Stimulated activated CD4-positive, alpha-beta T cell treated with anti-CD3 and anti-CD28 coated beads, Interleukin-12 subunit alpha, Interleukin-12 subunit beta, amount 100 ng/mL, for 24 hours (primary cell): ENCODE measurements around the gene ADAM12.

Experiments
- DNase-seq, 2 experiments: peaks; one replicate each; pipeline ENCODE4 v3.0.0-alpha.2; 2020; ENCODE audit warnings: low read depth in 2 of 2

Gene ADAM12

DNA sequence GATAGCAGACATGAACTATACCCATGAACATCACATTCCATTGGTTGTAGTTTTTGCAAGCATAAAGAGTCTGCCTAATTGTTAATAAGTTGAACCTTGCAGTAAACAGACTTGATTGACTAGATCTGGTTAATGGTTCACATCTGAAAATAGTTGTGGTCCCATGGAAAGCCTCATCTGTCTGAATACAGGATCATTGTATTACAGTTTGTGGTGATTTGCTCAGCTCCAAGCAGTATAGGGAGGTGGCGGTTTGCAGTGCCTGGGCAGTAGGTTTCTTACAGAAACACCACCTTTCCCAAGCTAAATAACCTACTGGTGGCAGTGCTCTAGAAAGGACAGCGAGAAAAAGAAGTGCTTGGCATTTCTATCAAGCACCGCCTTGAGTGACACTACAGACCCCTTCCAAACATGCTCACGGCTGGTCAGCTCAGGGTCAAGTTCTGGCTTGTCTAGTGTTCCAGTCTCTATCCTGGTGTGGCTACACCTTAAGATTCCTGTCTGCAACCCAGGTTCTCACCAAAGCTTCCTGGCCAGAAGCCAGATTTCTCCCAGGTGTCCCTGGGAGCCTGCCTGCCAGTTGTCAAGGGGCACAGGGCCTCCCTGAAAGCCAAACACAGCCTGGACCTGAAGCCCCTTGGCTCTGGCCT lies 372.0 kb downstream of the ADAM12 start:
- DNase-seq: no peak

DNA sequence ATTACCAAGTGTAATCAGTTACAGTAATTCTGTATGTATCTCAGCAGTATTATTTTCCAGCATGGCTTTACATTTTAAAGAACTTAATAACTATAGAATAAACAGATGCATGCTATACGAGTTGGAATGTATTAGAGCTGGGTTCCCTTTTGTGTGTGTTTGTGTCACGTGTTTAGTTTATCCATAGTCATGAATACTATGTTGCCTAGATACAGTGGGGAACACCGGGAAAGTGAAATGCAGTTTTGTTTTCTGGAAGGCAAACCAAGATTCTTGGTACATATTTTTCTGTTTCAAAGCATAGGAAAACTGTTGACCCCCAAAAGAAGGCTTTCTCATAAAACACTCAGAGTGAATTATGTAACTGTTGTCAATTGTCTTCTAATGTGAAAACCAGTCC lies 372.9 kb downstream of the ADAM12 start:
- no peak for DNase-seq

DNA sequence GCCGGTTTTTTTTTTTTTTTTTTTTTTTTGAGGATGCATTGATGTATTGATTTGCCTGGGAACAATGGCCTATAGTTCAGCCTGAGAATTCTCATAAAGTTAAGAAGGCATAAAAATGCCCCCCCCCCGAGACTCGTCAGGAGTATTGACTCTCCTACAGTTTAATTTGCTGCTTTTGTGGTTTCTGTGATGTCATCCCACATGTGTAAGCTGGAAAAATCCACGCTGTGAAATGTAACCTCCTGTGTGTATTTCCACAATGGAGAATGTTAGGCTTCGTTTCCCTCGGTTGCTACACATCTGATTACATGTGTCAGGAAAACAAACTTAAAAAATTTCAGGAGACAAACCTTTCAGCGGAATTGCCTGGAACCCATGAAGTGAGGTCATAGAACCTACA lies 374.0 kb downstream of the ADAM12 start:
- no peak for DNase-seq

DNA sequence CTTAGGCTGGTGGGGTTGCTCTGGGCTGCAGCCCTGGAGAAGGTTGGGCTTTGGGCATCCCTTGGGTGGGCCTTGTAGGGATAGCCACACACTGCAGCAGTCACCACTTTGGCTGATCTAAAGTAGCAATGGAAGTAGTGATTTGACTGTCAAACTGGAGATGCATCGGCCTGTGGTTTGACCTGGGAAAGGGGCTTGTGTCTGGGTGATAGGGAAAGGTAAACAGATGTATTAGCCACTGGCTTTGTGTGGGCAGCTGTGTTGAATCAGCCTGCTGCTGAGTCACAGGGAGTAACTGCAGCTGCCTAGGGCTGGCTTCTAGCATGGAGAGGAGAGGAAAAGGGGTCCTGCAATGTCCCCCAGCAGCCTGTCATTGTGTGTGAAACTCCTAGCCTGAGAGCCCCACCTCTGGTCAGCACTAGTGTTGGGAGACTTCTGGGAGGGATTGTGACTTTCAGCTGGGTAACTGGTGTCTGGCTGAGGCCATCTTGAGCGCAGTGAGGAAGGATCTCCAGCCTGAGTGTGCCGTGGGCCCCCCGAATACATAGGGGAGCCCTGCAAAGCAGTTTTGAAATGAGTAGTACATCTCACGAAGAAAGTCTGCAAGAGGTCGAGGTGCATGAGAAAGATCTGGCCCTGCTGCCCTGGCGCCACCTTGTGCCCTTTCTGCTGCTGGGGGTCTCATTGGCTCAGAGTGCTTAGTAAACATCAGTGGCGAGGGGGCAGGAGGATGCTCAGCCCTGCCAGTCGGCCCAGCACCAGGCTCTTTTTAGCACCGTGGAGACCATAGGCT lies 374.6 kb downstream of the ADAM12 start:
- DNase-seq: no peak

DNA sequence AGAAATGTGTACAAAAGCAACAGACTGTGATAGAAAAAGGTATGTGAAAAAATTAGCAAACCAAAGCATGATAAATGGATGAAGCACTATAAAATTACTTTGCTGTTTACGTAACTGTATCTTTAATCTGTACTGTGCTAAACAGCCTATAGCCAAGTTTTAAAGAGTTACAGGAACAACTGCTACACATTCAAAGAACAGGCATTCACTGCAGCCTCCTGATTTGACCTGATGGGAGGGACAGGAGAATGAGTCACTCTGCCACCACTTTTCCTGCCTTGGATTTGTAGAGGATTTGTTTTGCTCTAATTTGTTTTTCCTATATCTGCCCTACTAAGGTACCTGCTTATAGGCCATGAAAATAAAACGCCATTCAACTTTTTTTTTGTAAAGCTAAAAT lies 375.8 kb downstream of the ADAM12 start:
- DNase-seq: no peak

DNA sequence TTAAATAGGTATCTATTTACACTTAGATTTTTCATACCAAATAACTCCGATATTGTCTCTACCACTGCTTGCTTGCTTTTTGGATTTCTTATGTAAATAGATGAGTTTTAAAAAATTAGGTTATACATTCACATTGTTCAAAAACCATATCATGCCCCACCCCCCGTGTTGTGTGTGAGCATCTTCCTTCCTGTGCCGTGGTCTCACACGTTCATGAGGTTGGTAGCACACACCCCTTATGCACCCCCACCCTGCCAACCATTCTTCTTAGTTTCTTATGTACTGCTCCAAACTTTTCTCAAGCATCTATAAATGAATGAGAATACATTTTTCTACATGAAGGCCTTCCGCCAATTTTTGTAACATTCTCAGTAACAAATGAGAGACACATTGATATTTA lies 376.3 kb downstream of the ADAM12 start:
- no peak for DNase-seq

DNA sequence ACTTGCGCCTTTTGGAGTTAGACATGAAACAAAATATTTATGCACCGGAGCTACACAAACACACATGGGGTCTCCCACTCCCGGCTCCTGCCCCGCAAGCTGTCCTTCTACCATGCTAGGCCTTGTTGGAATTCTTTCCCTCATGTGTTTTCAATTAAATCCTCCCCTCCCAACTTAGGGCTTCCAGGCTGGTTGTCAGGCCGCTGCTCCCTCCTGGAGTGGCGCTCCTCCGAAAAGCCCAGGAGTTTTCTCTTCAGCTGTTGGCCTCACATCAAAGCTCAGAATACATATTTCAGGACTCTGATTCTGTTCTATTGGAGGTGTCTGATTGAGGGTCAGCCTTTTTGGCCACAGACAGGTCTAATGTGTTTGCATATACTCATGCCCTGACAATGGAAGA lies 378.6 kb downstream of the ADAM12 start:
- no peak for DNase-seq

DNA sequence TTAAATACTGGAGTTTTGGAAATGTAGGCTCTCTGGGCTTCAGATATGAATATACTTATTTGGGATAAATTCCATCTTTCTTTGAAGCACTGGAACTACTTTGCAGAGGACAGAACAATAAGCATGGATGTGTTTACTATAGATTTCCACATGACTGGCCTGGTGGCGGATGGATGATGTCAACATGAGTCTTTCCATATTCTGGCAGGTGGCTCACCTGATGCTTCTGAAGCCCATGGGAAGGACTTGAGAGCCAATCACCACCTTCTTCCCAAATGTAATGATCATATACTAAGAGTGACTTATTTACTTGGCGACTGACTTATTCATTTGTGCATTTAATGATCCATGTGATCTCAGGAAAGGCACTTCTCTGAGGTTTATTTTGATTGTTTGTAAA lies 381.4 kb downstream of the ADAM12 start:
- no peak for DNase-seq

DNA sequence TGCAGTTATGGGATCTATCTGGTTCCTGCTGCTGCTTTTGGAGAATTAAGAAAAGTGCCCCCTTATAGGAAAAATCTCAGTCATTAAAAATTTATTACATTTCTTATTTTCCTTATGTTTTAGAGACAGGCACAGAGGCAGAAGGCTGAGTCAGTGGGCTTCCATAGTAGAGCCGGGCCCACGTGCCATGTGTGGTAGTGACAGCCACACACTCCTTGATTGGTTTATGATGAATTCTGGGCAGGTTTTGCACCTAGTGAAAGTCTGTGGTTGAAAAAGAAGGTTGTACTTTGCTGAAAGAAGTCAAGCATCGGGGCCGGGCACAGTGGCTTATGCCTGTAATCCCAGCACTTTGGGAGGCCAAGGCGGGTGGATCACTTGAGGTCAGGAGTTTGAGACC lies 382.0 kb downstream of the ADAM12 start:
- DNase-seq: no peak

DNA sequence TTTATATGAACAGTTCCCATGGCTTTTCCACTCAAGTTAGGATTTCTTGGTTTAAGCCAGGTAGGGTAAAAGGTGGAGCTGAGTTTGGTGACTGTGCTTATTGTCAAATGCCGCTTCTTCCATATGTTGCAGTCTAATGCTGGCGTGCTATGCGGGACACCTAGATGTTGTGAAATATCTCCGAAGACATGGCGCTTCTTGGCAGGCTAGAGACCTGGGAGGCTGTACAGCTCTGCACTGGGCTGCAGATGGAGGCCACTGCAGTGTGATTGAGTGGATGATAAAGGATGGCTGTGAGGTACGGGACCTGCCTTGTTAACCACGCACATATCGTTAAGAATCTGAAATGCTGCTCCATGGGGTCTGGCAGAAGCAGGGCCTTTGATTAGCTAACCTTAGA lies 383.5 kb downstream of the ADAM12 start:
- no peak for DNase-seq

DNA sequence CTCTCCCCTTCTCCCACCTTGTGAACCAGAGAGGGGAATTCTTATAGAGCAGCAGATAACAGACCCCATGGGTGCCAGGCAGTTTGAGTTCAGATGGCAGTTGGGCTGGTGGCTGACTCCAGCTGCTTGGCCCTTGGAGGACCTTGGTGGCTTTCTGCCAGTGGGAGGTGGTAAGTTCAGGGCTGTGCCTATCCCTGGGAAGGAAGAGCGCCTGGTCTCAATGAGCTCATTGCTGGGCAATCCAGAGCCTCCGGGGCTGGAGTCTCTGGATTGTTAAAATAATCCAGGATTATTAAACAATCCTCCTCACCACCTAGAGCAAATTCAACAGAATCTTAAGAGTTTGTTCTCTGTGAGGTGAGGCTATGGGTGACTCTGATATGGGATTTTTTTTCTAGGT lies 386.7 kb downstream of the ADAM12 start:
- DNase-seq: no peak

DNA sequence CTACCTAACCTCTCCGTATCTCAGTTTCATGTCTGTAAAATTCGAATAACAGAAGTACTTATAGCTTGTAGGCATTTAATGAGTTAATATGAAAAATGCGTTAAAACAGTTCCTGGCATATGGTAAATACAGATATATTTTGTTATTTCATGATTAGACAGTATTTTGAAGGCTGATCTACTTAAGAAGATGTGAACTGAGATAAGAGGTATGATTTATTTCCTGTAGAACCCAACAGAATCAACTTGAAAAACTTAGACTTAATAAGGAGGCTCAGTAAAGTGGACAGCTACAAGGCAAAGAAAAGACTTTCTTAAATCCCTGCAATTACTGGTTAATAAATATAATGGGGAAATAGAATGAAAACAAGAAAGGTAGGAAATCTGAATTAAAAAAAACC lies 388.6 kb downstream of the ADAM12 start:
- DNase-seq: no peak

DNA sequence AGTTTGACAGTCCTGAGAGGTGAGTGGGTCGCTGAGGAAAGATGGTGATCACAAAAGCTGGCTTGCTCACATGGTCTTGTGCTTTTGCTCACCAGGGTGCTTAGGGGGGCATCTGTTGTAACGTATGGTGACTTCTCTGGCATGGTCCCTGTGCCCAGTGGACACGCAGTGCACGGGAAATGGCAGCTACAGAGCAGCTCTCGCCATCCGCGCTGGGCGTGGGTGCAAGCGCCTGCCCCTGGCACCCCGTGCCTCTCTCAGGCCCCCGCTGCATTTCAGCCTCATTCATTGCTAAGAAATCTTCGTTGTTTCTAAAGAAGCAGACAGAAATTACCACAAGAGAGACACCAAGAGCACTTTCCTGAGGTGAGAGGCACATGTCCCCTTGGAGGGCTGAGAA lies 390.7 kb downstream of the ADAM12 start:
- no peak for DNase-seq

DNA sequence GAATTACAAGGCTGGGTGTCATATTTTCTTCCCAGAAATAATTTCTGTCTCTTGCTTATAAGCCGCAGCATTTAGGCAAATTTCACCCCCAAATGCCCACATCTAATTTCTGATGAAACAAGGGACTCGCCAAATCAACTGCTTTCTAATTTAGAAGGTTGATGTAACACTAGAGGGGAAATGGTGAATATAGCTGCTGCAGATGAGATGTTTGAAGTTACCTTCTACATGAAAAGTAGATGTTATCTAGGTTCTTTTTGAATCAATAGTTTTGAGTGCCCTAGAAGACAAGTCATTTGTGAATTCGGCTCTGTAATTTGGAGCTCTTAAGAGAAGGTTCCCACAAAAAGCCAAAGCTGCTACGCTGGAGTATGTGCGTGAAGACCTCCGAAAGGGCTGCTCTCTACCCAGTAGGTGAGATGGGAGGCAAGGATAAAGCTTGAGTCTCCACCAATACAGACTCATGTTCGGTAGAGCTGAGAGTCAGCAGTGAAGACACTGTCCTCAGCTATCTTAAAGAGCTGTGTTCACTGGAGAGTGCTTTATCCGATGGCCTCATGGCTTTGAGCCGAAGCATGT lies 392.5 kb downstream of the ADAM12 start:
- no peak for DNase-seq

DNA sequence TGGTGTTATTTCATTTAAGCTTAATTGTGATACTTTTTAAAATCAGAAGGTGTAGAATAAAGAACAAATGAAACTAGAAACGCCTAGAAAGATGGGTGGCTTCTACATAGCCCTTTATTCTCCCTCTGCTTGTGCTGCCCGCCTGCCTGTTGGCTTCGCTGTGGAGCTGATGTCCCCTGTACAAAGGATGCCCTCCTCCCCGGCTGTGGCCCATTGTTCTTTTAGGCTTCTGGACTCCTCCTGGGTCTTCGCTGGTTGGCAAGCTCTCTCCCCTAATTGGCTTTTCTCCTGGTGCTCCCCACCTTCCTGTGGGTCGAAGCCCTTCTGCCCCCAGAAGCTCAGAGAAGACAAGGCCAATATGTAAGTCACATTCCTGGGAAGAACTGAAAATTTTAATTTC lies 393.7 kb downstream of the ADAM12 start:
- DNase-seq: no peak

DNA sequence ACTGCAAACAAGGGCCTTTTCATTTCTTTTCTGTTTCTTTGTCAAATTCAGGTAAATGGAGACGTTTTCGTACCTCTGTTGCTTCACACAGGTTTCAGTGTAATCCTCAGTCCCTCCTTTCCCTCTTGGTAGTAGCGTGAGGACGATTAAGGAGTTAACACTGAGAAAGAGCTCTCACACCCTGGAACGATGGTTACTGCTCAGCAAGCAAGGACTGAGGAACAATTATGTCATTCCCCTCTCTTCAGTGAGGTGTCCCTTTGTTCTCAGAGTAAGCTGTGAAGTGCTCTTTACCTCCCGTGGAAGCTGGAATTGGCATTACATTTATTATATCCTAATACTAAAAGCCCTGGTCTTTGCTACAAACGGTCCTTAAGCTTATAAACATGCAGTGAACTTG lies 396.0 kb downstream of the ADAM12 start:
- no peak for DNase-seq

DNA sequence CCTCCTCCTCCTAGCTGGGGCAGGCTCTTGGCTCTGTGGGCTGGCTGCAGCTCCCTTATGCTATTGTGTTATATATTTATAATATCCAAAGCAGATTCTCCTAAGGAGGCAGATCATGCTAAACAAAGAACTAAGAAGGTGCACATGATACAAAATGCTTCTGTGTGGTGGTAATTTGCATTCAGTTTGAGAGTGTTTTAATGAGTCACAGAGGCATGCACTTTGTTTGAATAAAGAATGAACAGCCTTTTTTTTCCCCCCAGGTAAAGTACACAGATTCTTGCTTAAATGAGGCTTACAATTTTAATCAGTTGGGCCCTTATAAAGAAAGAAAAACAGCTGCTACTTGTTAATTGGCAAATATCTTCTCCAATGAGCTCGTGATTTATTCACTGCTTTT lies 396.9 kb downstream of the ADAM12 start:
- DNase-seq: no peak

DNA sequence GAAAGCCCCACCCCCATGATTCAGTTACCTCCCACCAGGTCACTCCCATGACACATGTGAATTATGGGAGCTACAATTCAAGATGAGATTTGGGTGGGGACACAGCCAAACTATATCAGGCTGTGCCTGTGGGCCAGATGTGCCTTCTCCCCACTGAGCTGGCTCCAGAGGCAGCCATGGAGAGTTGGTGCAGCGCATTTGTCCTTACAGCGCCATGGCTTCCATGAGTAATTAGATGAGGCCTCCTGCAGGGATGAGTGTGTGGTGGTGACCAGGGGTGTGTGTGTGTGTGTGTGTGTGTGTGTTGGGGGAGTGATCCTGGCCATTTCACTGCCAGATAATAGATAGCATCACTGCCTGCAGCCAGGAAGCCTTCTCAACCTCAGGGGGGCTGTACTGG lies 397.3 kb downstream of the ADAM12 start:
- no peak for DNase-seq

DNA sequence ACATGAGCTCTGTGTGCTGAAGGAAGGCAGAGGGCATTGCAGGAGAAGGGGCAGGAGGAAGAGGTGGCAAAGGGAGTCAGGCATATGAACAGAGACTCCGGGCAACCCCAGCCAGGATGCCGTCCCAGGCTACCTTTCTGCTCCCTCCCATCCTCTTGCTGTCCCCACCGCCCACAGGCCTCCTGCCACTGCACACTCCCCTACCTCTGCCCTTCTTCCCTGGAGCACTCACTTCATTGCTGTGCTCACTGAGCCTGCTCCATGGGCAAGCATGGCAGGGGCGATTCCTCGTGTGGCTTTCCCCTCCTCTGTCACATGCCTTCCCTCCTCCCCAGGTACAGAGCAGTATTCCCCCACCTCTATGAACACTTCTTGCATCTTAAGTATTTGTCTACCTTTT lies 398.5 kb downstream of the ADAM12 start:
- DNase-seq: no peak

DNA sequence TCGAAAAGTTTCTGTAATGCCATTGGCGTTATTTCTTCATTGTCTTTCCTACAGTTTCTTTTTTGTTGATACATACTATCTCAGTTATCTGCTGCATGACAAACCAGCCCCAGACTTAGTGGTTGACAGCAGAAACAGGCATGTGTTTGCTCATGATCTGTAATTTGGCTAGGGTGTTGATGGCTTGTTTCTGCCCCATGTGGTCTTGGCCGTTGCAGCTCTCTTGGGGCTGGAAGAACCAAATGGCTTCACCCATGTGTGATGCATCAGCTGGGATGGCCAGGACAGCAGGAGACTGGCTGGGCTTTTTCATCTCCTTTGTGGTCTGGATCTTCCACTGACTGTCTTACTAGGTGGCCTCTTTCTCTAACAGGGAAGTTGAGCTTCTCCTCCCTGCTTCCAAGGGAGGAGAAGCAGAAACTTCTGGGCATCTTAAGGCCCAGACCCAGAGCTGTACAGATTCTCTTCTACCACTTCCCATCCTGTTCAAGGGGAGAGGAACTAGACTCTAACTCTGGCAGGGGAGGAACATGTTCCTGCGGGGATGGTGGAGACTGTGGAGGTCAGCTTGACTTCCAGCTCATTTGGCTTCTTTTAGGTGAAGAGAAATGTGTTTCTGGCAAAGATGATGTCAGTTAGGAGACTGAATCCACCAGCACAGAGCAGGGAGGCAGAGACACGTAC lies 402.6 kb downstream of the ADAM12 start:
- DNase-seq: no peak

DNA sequence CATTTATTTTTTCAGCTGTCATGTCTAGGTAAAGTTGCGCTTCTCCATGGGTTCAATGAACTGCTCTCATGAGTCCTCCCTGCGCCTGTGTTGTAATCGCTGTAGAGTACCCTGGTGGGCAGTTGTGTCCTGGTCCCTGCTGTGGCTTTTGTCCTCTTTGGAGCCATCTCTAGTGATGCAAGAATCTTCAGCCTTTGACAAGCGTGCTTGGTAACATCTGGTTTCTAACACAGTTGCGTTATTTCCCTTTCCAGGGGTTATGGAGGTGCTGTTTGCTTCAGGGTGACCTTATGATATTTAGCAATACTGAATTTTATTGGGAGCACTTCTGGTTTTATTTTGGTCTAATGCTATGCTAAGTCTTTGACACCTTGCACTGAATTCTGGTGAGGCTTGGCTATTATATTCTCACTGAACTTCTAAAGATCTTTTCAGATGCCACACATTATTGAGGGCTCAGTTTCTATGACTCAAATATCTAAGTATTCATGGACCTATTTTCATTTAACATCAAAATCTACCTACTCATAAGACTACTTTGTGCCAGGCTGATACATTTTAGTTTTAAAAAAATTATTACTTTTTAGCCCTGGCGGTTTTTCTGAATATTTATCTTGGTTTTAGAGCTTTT lies 403.3 kb downstream of the ADAM12 start:
- no peak for DNase-seq

DNA sequence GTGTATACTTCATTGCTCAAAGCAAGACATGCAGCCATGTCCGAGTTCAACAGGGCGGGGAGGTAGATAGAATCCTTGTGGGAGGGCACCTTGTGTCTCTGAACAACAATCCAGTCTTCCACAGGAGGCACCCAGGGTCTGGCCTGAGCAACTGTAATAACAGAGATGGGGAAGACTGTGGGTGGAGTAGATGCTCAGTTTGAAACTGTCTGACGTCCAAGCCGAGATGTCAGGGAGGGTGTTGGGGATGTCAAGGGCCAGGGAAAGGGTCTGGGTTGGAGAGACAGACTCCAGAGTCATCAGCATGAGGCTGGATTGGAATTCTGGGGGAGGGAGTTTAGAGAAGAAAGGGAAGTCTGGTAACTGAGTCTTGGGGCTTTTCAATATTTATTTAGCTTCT lies 403.9 kb downstream of the ADAM12 start:
- no peak for DNase-seq
